Measurements from ENCODE around the gene PHEX. TPM values are rescaled to one million over a fixed set of nuclear protein-coding genes. Genes with fewer than 3 reads are reported as not detected.

The PHEX gene
- total RNA-seq, 2 donors from 2014 or later = 0.19 to 1.9 TPM

- Mint-ChIP-seq H3K4me1 (no peaks in the 10 kb centered on the region), H3K36me3 (ENCODE audit: low read depth) (no peaks in the 10 kb centered on the region), H3K9me3 (no peaks in the 10 kb centered on the region), H3K27me3 (no peaks in the 10 kb centered on the region), H3K4me3 (no peak overlapping the region), H3K27ac (no peak overlapping the region)
- ATAC-seq (replicated peaks) = no peak
Measured at GRCh38 chrX:22097012-22097694, 65.0 kb downstream of the PHEX start.

GRCh38 chrX:22105231-22105630 is 73.1 kb downstream of the PHEX start:
- no peak for ATAC-seq (replicated peaks)
- Mint-ChIP-seq H3K36me3 (ENCODE audit: low read depth) (no peaks in the 10 kb centered on the region), H3K4me1 (no peaks in the 10 kb centered on the region), H3K27ac (no peak overlapping the region), H3K4me3 (no peak overlapping the region), H3K27me3 (no peaks in the 10 kb centered on the region), H3K9me3 (no peaks in the 10 kb centered on the region)

- no peak for ATAC-seq (replicated peaks)
- no peak overlapping the region for H3K27ac Mint-ChIP-seq
- H3K9me3 Mint-ChIP-seq = no peaks in the 10 kb centered on the region
- H3K4me1 Mint-ChIP-seq = no peaks in the 10 kb centered on the region
- no peaks in the 10 kb centered on the region for H3K27me3 Mint-ChIP-seq
- H3K4me3 Mint-ChIP-seq = no peak overlapping the region
- H3K36me3 Mint-ChIP-seq (ENCODE audit: low read depth) = no peaks in the 10 kb centered on the region
Measured at GRCh38 chrX:22105971-22106370, 73.8 kb downstream of the PHEX start.

- H3K4me1 Mint-ChIP-seq = no peaks in the 10 kb centered on the region
- no peak overlapping the region for H3K4me3 Mint-ChIP-seq
- H3K9me3 Mint-ChIP-seq = no peaks in the 10 kb centered on the region
- ATAC-seq (replicated peaks) = no peak
- no peaks in the 10 kb centered on the region for H3K36me3 Mint-ChIP-seq (ENCODE audit: low read depth)
- H3K27me3 Mint-ChIP-seq = no peaks in the 10 kb centered on the region
- no peak overlapping the region for H3K27ac Mint-ChIP-seq
Measured at GRCh38 chrX:22109442-22109841, 77.3 kb downstream of the PHEX start.

- Mint-ChIP-seq H3K27ac (no peak overlapping the region), H3K27me3 (no peaks in the 10 kb centered on the region), H3K4me3 (no peak overlapping the region), H3K36me3 (ENCODE audit: low read depth) (no peaks in the 10 kb centered on the region), H3K9me3 (no peaks in the 10 kb centered on the region), H3K4me1 (no peaks in the 10 kb centered on the region)
- no peak for ATAC-seq (replicated peaks)
Measured at GRCh38 chrX:22110729-22111494, 78.8 kb downstream of the PHEX start.

- no peak for ATAC-seq (replicated peaks)
- H3K27me3 Mint-ChIP-seq = no peaks in the 10 kb centered on the region
- H3K4me1 Mint-ChIP-seq = no peaks in the 10 kb centered on the region
- H3K27ac Mint-ChIP-seq = no peak overlapping the region
- H3K36me3 Mint-ChIP-seq (ENCODE audit: low read depth) = no peaks in the 10 kb centered on the region
- no peaks in the 10 kb centered on the region for H3K9me3 Mint-ChIP-seq
- no peak overlapping the region for H3K4me3 Mint-ChIP-seq
Measured at GRCh38 chrX:22116605-22117546, 84.8 kb downstream of the PHEX start.

- H3K36me3 Mint-ChIP-seq (ENCODE audit: low read depth) = no peaks in the 10 kb centered on the region
Measured at GRCh38 chrX:22117633-22118032, 85.5 kb downstream of the PHEX start.

GRCh38 chrX:22118161-22118830 is 86.2 kb downstream of the PHEX start:
- no peak overlapping the region for H3K27ac Mint-ChIP-seq
- H3K4me1 Mint-ChIP-seq = no peaks in the 10 kb centered on the region
- no peak for ATAC-seq (replicated peaks)
- H3K4me3 Mint-ChIP-seq = no peak overlapping the region
- H3K9me3 Mint-ChIP-seq = no peaks in the 10 kb centered on the region
- no peaks in the 10 kb centered on the region for H3K27me3 Mint-ChIP-seq
- no peaks in the 10 kb centered on the region for H3K36me3 Mint-ChIP-seq (ENCODE audit: low read depth)

More at GRCh38 chrX:22117633-22118032, 85.5 kb downstream of the PHEX start:
- H3K27ac Mint-ChIP-seq = no peak overlapping the region
- no peaks in the 10 kb centered on the region for H3K27me3 Mint-ChIP-seq
- H3K9me3 Mint-ChIP-seq = no peaks in the 10 kb centered on the region
- no peak overlapping the region for H3K4me3 Mint-ChIP-seq
- H3K4me1 Mint-ChIP-seq = no peaks in the 10 kb centered on the region
- no peak for ATAC-seq (replicated peaks)

- ATAC-seq (replicated peaks) = no peak
- no peaks in the 10 kb centered on the region for H3K9me3 Mint-ChIP-seq
- H3K4me3 Mint-ChIP-seq = no peak overlapping the region
- H3K36me3 Mint-ChIP-seq (ENCODE audit: low read depth) = no peaks in the 10 kb centered on the region
- no peak overlapping the region for H3K27ac Mint-ChIP-seq
- H3K27me3 Mint-ChIP-seq = no peaks in the 10 kb centered on the region
- H3K4me1 Mint-ChIP-seq = no peaks in the 10 kb centered on the region
Measured at GRCh38 chrX:22121161-22121560, 89.0 kb downstream of the PHEX start.

- Mint-ChIP-seq H3K27ac (no peak overlapping the region), H3K9me3 (no peaks in the 10 kb centered on the region)
Measured at GRCh38 chrX:22122510-22122909, 90.4 kb downstream of the PHEX start.

GRCh38 chrX:22124098-22124497 is 92.0 kb downstream of the PHEX start:
- H3K27ac Mint-ChIP-seq = no peak overlapping the region

More at GRCh38 chrX:22122510-22122909, 90.4 kb downstream of the PHEX start:
- ATAC-seq (replicated peaks) = no peak
- no peaks in the 10 kb centered on the region for H3K36me3 Mint-ChIP-seq (ENCODE audit: low read depth)
- no peaks in the 10 kb centered on the region for H3K4me1 Mint-ChIP-seq
- H3K4me3 Mint-ChIP-seq = no peak overlapping the region
- no peaks in the 10 kb centered on the region for H3K27me3 Mint-ChIP-seq

GRCh38 chrX:22125481-22125880 is 93.4 kb downstream of the PHEX start:
- Mint-ChIP-seq H3K27ac (no peak overlapping the region), H3K9me3 (no peaks in the 10 kb centered on the region), H3K4me1 (no peaks in the 10 kb centered on the region), H3K36me3 (ENCODE audit: low read depth) (no peaks in the 10 kb centered on the region), H3K4me3 (no peak overlapping the region), H3K27me3 (peaks cover 5% of the 10 kb centered on the region)
- ATAC-seq (replicated peaks) = no peak

More at GRCh38 chrX:22124098-22124497, 92.0 kb downstream of the PHEX start:
- Mint-ChIP-seq H3K4me3 (no peak overlapping the region), H3K9me3 (no peaks in the 10 kb centered on the region), H3K36me3 (ENCODE audit: low read depth) (no peaks in the 10 kb centered on the region), H3K27me3 (no peaks in the 10 kb centered on the region), H3K4me1 (no peaks in the 10 kb centered on the region)
- ATAC-seq (replicated peaks) = no peak

GRCh38 chrX:22126327-22126726 is 94.2 kb downstream of the PHEX start:
- no peak overlapping the region for H3K27ac Mint-ChIP-seq
- peaks cover 5% of the 10 kb centered on the region for H3K27me3 Mint-ChIP-seq
- H3K36me3 Mint-ChIP-seq (ENCODE audit: low read depth) = no peaks in the 10 kb centered on the region
- no peaks in the 10 kb centered on the region for H3K9me3 Mint-ChIP-seq
- H3K4me3 Mint-ChIP-seq = no peak overlapping the region
- no peaks in the 10 kb centered on the region for H3K4me1 Mint-ChIP-seq
- ATAC-seq (replicated peaks) = no peak

GRCh38 chrX:22128961-22129360 is 96.8 kb downstream of the PHEX start:
- no peak overlapping the region for H3K4me3 Mint-ChIP-seq
- H3K36me3 Mint-ChIP-seq (ENCODE audit: low read depth) = no peaks in the 10 kb centered on the region
- no peaks in the 10 kb centered on the region for H3K9me3 Mint-ChIP-seq
- no peak for ATAC-seq (replicated peaks)
- H3K27ac Mint-ChIP-seq = no peak overlapping the region
- no peaks in the 10 kb centered on the region for H3K4me1 Mint-ChIP-seq
- H3K27me3 Mint-ChIP-seq = peaks cover 5% of the 10 kb centered on the region
